ENCODE measurements around the gene DNTTIP2.
"Not testable (repeated sequence)": the region's sequence is repeated elsewhere in the genome, so short reads cannot be mapped to it uniquely, and the experiment has no call there.

The DNTTIP2 gene

GRCh38 chr1:93864175-93864574 lies 14.8 kb downstream of the DNTTIP2 start:
- Histone ChIP-seq H3K27me3 (ENCODE audit: control insufficient read depth, low read length) (peaks cover 3% of the 10 kb centered on the region; the same call in 1 of the 2 replicates), H3K36me3 (ENCODE audit: control insufficient read depth, low read length) (peaks cover 14% of the 10 kb centered on the region), H3K4me2 (ENCODE audit: low read length) (no peak overlapping the region), H4K20me1 (ENCODE audit: control insufficient read depth, insufficient read depth, low read depth, low read length) (no peaks in the 10 kb centered on the region), H3K9me3 (ENCODE audit: control insufficient read depth, insufficient read depth, low read length) (no peaks in the 10 kb centered on the region), H3K79me2 (ENCODE audit: control insufficient read depth, low read length) (no peaks in the 10 kb centered on the region), H3K27ac (ENCODE audit: low read depth, low read length) (no peak overlapping the region), H3K4me1 (ENCODE audit: control insufficient read depth, low read length) (no peaks in the 10 kb centered on the region), H3K4me3 (ENCODE audit: low read length) (no peak overlapping the region), H3F3A (ENCODE audit: control insufficient read depth, insufficient read depth) (peaks cover 13% of the 10 kb centered on the region), H3K9me2 (replicated peaks; ENCODE audit: control insufficient read depth, low read length) (no peaks in the 10 kb centered on the region)
- TF ChIP-seq EZH2phosphoT487 (IDR thresholded peaks at IDR 0.05; ENCODE audit: borderline replicate concordance, low read length) = no peak
- TF ChIP-seq, protein P1, sequence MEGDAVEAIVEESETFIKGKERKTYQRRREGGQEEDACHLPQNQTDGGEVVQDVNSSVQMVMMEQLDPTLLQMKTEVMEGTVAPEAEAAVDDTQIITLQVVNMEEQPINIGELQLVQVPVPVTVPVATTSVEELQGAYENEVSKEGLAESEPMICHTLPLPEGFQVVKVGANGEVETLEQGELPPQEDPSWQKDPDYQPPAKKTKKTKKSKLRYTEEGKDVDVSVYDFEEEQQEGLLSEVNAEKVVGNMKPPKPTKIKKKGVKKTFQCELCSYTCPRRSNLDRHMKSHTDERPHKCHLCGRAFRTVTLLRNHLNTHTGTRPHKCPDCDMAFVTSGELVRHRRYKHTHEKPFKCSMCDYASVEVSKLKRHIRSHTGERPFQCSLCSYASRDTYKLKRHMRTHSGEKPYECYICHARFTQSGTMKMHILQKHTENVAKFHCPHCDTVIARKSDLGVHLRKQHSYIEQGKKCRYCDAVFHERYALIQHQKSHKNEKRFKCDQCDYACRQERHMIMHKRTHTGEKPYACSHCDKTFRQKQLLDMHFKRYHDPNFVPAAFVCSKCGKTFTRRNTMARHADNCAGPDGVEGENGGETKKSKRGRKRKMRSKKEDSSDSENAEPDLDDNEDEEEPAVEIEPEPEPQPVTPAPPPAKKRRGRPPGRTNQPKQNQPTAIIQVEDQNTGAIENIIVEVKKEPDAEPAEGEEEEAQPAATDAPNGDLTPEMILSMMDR (IDR thresholded peaks at IDR 0.05; ENCODE audit: low read depth, low read length, poor library complexity, severe bottlenecking) = no peak

DNA sequence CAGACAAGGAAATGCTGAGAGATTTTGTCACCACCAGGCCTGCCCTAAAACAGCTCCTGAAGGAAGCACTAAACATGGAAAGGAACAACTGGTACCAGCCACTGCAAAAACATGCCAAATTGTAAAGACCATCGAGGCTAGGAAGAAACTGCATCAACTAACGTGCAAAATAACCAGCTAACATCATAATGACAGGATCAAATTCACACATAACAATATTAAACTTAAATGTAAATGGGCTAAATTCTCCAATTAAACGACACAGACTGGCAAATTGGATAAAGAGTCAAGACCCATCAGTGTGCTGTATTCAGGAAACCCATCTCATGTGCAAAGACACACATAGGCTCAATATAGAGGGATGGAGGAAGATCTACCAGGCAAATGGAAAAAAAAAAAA lies 21.4 kb downstream of the DNTTIP2 start:
- not testable (repeated sequence) for H4K20me1 ChIP-seq (ENCODE audit: control insufficient read depth, insufficient read depth, low read depth, low read length); H3K27ac ChIP-seq (ENCODE audit: low read depth, low read length); H3K9me3 ChIP-seq (ENCODE audit: control insufficient read depth, insufficient read depth, low read length); H3K4me2 ChIP-seq (ENCODE audit: low read length); H3K27me3 ChIP-seq (ENCODE audit: control insufficient read depth, low read length); H3F3A ChIP-seq (ENCODE audit: control insufficient read depth, insufficient read depth); H3K4me1 ChIP-seq (ENCODE audit: control insufficient read depth, low read length); H3K9me2 ChIP-seq (replicated peaks; ENCODE audit: control insufficient read depth, low read length); H3K4me3 ChIP-seq (ENCODE audit: low read length); H3K79me2 ChIP-seq (ENCODE audit: control insufficient read depth, low read length); H3K36me3 ChIP-seq (ENCODE audit: control insufficient read depth, low read length)

DNA sequence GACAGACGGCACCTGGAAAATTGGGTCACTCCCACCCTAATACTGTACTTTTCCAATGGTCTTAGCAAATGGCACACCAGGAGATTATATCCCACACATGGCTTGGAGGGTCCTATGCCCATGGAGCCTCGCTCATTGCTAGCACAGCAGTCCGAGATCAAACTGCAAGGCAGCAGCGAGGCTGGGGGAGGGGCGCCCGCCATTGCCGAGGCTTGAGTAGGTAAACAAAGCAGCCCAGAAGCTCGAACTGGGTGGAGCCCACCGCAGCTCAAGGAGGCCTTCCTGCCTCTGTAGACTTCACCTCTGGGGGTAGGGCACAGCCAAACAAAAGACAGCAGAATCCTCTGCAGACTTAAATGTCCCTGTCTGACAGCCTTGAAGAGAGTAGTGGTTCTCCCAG lies 23.0 kb downstream of the DNTTIP2 start:
- not testable (repeated sequence) for H3K4me2 ChIP-seq (ENCODE audit: low read length); H3K4me3 ChIP-seq (ENCODE audit: low read length); H4K20me1 ChIP-seq (ENCODE audit: control insufficient read depth, insufficient read depth, low read depth, low read length); H3K27ac ChIP-seq (ENCODE audit: low read depth, low read length); H3K79me2 ChIP-seq (ENCODE audit: control insufficient read depth, low read length); H3K27me3 ChIP-seq (ENCODE audit: control insufficient read depth, low read length); H3K4me1 ChIP-seq (ENCODE audit: control insufficient read depth, low read length); H3K9me2 ChIP-seq (replicated peaks; ENCODE audit: control insufficient read depth, low read length); H3F3A ChIP-seq (ENCODE audit: control insufficient read depth, insufficient read depth); H3K9me3 ChIP-seq (ENCODE audit: control insufficient read depth, insufficient read depth, low read length); H3K36me3 ChIP-seq (ENCODE audit: control insufficient read depth, low read length)

DNA sequence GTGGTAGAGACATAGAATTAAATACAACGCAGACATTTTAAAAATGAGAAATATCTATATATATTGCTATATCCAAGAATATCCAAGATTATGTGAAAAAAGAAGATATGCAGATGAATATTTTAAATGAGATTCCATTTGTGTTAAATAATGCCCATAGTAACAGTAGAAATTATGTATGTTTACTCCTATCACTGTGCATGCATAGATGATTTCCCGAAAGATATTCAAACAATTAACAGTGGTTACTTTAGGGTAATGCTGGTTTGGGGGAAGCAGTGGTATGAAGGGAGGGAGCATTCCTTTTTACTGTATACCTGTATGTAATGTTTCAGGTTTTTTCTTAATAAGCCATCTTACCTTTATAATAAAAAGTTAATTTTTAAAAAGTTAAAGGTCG lies 25.1 kb downstream of the DNTTIP2 start:
- Histone ChIP-seq H3K9me2 (replicated peaks; ENCODE audit: control insufficient read depth, low read length) (no peaks in the 10 kb centered on the region), H3K4me1 (ENCODE audit: control insufficient read depth, low read length) (peaks cover 9% of the 10 kb centered on the region), H3K4me2 (ENCODE audit: low read length) (no peak overlapping the region), H3K36me3 (ENCODE audit: control insufficient read depth, low read length) (no peaks in the 10 kb centered on the region), H3K27me3 (ENCODE audit: control insufficient read depth, low read length) (no peaks in the 10 kb centered on the region), H3K79me2 (ENCODE audit: control insufficient read depth, low read length) (no peaks in the 10 kb centered on the region), H3K4me3 (ENCODE audit: low read length) (no peak overlapping the region), H3F3A (ENCODE audit: control insufficient read depth, insufficient read depth) (0 out of 2 replicates have a peak, but pooled peaks cover 5% of the 10 kb centered on the region), H3K27ac (ENCODE audit: low read depth, low read length) (no peak overlapping the region), H3K9me3 (ENCODE audit: control insufficient read depth, insufficient read depth, low read length) (no peaks in the 10 kb centered on the region), H4K20me1 (ENCODE audit: control insufficient read depth, insufficient read depth, low read depth, low read length) (no peaks in the 10 kb centered on the region)
- no peak for TF ChIP-seq EZH2phosphoT487 (IDR thresholded peaks at IDR 0.05; ENCODE audit: borderline replicate concordance, low read length)
- TF ChIP-seq, protein P1 (IDR thresholded peaks at IDR 0.05; ENCODE audit: low read depth, low read length, poor library complexity, severe bottlenecking) = no peak

All from DOHH2 (cell line).